GM19193 (cell line): ENCODE measurements around the gene LCE7A.

Experiments used
- POLR2A ChIP-seq: IDR thresholded peaks from 4 replicates; pipeline ENCODE4 v1.6.1; 2011; ENCODE audit not compliant: insufficient read depth, insufficient read length; ENCODE audit errors: extremely low read depth

Gene LCE7A

DNA sequence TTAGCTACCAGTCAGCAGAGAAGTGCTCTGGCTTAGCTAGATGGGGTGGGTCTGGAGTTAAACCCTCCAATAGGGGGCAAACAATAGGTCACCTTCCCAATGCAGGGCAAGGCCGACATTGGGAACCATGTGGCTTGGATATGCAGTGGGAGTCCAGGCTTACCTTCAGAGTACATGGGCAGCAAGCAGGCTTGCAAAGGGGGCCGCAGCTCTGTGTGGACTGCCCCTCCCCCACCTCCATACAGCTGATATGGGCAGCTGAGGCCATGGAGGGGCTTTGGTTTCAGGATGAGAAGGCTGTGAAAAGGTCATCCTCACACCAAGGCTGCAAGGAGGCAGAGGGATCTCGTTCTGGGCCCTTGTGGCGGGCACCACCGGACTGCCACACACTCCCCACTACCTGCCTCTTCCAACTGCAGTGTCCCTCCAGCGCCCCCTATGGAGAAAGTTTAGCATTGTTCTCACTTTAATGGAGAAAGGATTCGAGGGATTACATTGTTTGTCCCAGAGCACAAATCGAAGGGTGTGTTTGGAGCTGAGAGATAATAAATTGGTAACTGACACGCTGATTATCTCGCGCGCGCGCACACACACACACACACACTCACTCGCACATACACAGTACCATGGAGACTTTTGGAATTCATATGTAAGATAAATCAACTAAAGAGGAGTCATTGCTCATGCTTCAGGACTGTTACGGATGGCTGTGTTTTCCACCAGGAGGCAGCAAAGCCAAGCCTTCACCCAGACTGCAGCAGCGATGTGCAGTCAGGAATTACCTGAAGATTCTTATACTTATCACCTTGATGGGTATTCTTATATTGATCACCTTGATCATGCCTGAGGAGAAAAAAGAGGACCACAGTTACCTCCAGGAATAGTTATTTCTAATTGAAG lies 11.3 kb downstream of the LCE7A start:
- no peak for TF ChIP-seq POLR2A

DNA sequence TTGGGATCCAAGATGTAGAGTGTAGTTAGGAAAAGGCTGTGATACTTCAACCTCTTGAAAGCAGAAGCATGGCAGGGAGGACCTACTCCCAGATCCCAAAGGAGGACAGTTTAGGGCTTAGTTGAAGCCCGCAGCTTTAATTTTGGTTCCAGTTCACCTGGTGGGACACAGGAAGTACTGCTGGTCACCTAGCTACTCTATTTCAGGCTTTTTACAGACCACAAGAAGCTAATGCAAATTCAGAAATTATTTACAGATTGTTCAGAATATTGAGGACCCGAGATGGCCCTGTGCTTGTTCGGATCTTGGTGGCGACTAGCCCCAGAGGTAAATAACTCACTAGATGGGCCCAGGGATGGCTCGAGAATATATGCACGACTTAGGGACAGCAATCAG lies 11.9 kb downstream of the LCE7A start:
- no peak for TF ChIP-seq POLR2A

DNA sequence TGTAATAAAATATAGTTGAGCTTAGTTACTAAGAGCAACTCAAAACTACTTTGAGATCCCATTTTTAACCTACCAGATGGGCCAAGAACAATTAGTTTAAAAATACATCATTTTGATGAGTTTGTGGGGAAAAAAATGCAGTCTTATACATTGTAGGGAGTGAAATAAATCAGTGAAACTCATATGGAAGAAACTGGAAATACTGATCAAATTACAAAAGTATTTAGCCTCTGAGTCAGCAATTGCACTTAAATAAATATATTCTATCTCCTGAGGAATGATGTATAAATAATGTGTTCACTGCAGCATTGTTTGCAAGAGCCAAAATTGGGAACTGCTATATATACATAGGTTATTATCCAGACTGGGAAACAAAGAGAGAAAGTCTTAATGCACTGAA lies 13.7 kb downstream of the LCE7A start:
- TF ChIP-seq POLR2A: no peak

- TF ChIP-seq POLR2A: no peak
Measured at GRCh38 chr1:152876827-152877226, 17.0 kb downstream of the LCE7A start.

DNA sequence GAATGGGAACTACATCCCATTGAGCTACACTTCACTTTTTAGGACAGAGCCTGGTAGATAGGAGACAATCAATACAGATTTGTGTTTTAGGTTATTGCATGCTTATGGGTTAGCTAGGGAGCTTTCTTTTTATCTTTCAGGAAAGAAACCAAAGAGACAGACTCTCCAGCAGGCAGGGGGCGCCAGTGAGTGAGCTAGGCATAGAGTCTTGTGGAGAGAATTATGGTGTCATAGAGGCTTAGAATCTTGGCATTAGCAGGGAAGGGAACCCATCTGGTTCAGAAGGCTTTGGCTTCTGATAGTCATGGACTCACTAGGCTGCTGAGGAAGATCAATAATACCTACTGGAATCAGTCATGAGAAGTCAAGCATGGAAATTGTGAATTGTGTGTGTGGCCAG lies 18.2 kb downstream of the LCE7A start, which contains the start of gene SMCP:
SMCP (plus strand) TSS at position 281 of the 400 bp plus-strand sequence. CDS start 6,101 bp downstream, outside the sequence.
- no peak for TF ChIP-seq POLR2A

GRCh38 chr1:152879559-152880198 lies 19.9 kb downstream of the LCE7A start:
- TF ChIP-seq POLR2A: no peak

DNA sequence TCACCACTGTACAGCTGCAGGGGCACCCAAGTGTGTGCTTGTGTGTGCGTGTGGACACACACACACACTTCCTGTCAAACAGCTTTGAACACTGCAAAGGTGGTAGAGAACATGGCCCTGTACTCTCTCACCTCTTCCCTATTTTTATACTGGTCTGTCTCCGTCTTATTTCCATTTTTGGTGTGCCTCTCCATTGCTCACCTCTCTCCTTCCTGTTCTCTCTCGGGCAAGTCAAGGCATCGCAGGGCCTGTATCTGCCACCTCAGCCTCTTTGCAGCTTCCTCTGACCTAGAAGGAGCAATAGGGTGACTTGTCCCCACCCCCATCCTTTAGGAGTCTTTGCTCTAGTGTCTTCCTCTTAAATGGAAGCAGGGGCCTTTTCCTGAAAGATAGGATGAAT lies 20.5 kb downstream of the LCE7A start:
- TF ChIP-seq POLR2A: no peak

GRCh38 chr1:152880907-152881306 lies 21.1 kb downstream of the LCE7A start:
- no peak for TF ChIP-seq POLR2A

GRCh38 chr1:152884085-152884484 lies 24.3 kb downstream of the LCE7A start:
- TF ChIP-seq POLR2A: no peak

DNA sequence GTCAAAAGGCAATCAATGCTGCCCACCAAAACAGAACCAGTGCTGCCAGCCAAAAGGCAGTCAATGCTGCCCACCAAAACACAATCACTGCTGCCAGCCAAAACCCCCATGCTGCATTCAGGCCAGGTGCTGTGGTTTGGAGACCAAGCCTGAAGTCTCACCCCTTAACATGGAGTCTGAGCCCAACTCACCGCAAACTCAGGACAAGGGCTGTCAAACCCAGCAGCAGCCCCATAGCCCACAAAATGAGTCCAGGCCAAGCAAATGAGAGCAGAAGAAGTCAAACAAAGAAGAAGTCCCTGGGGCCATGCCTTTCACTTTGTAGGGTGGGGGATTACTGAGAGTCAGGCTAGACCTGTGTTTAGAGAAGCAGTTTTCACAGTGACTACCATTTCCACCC lies 24.7 kb downstream of the LCE7A start:
- TF ChIP-seq POLR2A: no peak

- no peak for TF ChIP-seq POLR2A
Measured at GRCh38 chr1:152884966-152885624, 25.3 kb downstream of the LCE7A start.

GRCh38 chr1:152886085-152886484 lies 26.3 kb downstream of the LCE7A start:
- TF ChIP-seq POLR2A: no peak

DNA sequence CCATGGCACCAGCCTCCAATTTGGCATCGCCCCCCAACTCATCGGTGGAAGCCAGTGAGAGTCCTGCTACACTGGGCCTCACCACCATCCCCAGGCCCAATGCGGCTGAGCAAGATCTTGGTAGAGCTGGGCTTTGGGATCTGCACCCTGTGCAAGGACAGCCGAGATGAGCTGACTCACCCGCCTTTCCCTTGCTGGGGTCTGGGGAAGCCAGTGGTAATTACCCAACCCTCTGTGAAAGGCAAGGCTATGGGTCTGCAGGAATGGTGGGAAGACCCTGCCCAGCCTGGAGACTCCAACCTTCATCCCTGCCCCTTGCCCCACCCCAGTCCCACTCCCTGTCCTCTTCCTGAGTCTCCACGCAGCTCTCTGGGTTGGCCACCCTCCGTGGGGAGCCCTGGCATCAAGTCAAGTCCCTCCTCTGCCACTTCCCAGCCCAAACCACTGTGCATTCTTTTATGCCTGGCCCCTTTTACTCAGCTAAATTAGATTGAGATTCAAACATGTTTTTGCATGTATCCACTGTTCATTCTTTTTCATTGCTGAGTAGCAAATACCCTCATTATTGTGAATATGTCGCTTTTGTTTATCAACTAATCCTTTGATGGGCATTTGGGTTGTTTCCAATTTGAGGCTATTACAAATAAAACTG lies 27.1 kb downstream of the LCE7A start:
- no peak for TF ChIP-seq POLR2A

GRCh38 chr1:152888126-152888525 lies 28.3 kb downstream of the LCE7A start:
- TF ChIP-seq POLR2A: no peak

GRCh38 chr1:152899027-152899426 lies 39.2 kb downstream of the LCE7A start:
- TF ChIP-seq POLR2A: no peak
